ENCODE results near the gene CPE. TPM values are rescaled to one million over a fixed set of nuclear protein-coding genes. Genes with fewer than 3 reads are reported as not detected.

The CPE gene
- total RNA-seq, 4 donors from 2014 or later, result 22.3 to 33.5 (median 30.9) TPM

- Histone ChIP-seq H3K36me3 (no peaks in the 10 kb centered on the region), H3K4me3 (no peak overlapping the region), H3K27ac (no peak overlapping the region), H3K9me3 (no peaks in the 10 kb centered on the region), H3K4me1 (no peaks in the 10 kb centered on the region), H3K27me3 (no peaks in the 10 kb centered on the region)
- 91% methylated on average over 10 of the region's 10 CpGs for WGBS
- no peak for DNase-seq (ENCODE audit: low spot score in 2 of 2)
- TF ChIP-seq CTCF (IDR thresholded peaks at IDR 0.05) (no peak), EP300 (IDR thresholded peaks at IDR 0.05) (no peak), POLR2A (IDR thresholded peaks at IDR 0.05) (no peak), POLR2AphosphoS5 (IDR thresholded peaks at IDR 0.05) (no peak)
Measured at GRCh38 chr4:165415910-165416309, 37.1 kb downstream of the CPE start.

DNA sequence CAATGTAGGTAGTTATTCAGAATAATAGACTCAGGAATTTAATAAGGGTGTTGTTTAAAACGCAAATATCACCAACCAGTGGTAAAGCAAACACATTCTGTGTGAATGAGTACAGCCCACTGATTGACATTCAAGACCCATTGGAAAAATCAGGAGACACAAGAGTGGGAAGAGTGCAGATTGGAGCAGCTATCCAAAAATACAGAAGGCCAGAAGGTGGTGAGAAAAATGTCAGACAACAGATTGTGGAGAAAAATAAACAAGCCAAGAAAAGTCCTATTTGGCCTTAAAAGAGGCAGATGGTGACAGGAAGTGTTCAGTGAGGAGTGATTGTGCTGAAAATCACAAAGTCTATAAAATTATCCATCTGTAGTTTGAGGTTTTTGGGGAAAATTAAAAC is 39.3 kb downstream of the CPE start:
- H3K27ac ChIP-seq, result no peak overlapping the region
- no peak for TF ChIP-seq POLR2AphosphoS5 (IDR thresholded peaks at IDR 0.05)
- no peak for TF ChIP-seq EP300 (IDR thresholded peaks at IDR 0.05)
- TF ChIP-seq POLR2A (IDR thresholded peaks at IDR 0.05), result no peak
- no peak for TF ChIP-seq CTCF (IDR thresholded peaks at IDR 0.05)
- no peak overlapping the region for H3K4me3 ChIP-seq
- H3K27me3 ChIP-seq, result no peaks in the 10 kb centered on the region
- WGBS, result 74% methylated on average over 1 of the region's 1 CpG
- H3K9me3 ChIP-seq, result no peaks in the 10 kb centered on the region
- H3K36me3 ChIP-seq, result no peaks in the 10 kb centered on the region
- no peak for DNase-seq (ENCODE audit: low spot score in 2 of 2)
- no peaks in the 10 kb centered on the region for H3K4me1 ChIP-seq

GRCh38 chr4:165425629-165426028 is 46.8 kb downstream of the CPE start:
- H3K27ac ChIP-seq, result no peak overlapping the region
- no peaks in the 10 kb centered on the region for H3K36me3 ChIP-seq
- no peaks in the 10 kb centered on the region for H3K4me1 ChIP-seq
- H3K4me3 ChIP-seq, result no peak overlapping the region
- H3K27me3 ChIP-seq, result no peaks in the 10 kb centered on the region
- no peaks in the 10 kb centered on the region for H3K9me3 ChIP-seq
- DNase-seq (ENCODE audit: low spot score in 2 of 2), result no peak
- TF ChIP-seq POLR2AphosphoS5 (IDR thresholded peaks at IDR 0.05), result no peak
- no peak for TF ChIP-seq CTCF (IDR thresholded peaks at IDR 0.05)
- no peak for TF ChIP-seq EP300 (IDR thresholded peaks at IDR 0.05)
- TF ChIP-seq POLR2A (IDR thresholded peaks at IDR 0.05), result no peak

GRCh38 chr4:165426331-165426730 is 47.5 kb downstream of the CPE start:
- H3K36me3 ChIP-seq, result no peaks in the 10 kb centered on the region
- H3K4me1 ChIP-seq, result no peaks in the 10 kb centered on the region
- WGBS, result 56% methylated on average over 1 of the region's 1 CpG
- H3K27ac ChIP-seq, result no peak overlapping the region
- DNase-seq (ENCODE audit: low spot score in 2 of 2), result no peak
- no peaks in the 10 kb centered on the region for H3K27me3 ChIP-seq
- H3K9me3 ChIP-seq, result no peaks in the 10 kb centered on the region
- no peak for TF ChIP-seq POLR2A (IDR thresholded peaks at IDR 0.05)
- TF ChIP-seq POLR2AphosphoS5 (IDR thresholded peaks at IDR 0.05), result no peak
- no peak for TF ChIP-seq CTCF (IDR thresholded peaks at IDR 0.05)
- no peak for TF ChIP-seq EP300 (IDR thresholded peaks at IDR 0.05)
- H3K4me3 ChIP-seq, result no peak overlapping the region

DNA sequence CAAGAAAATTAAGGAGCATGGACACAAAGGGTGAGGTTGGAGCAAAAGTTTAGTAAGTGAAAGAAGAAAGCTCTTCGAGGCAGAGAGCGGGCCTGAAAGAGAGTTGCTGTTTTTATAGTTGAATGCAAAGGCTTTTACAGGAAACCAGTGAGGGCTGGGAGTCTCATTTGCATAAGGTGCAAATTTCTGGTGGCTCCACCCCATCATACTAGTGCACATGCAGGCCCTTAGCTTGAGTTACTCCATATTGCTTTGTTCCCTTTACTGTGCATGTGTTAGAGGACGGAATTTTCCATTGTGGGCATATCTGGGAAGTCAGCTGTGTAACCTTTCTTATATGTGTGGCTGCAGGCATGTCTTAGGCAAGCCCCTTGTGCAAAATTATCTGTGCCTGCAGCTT is 48.0 kb downstream of the CPE start:
- H3K27ac ChIP-seq, result no peak overlapping the region
- no peak for TF ChIP-seq POLR2A (IDR thresholded peaks at IDR 0.05)
- no peak for TF ChIP-seq CTCF (IDR thresholded peaks at IDR 0.05)
- TF ChIP-seq EP300 (IDR thresholded peaks at IDR 0.05), result no peak
- no peak for TF ChIP-seq POLR2AphosphoS5 (IDR thresholded peaks at IDR 0.05)

More for the DNA sequence above, 48.0 kb downstream of the CPE start:
- WGBS, result 92% methylated on average over 3 of the region's 3 CpGs
- H3K4me3 ChIP-seq, result no peak overlapping the region
- no peaks in the 10 kb centered on the region for H3K27me3 ChIP-seq
- no peaks in the 10 kb centered on the region for H3K4me1 ChIP-seq
- H3K9me3 ChIP-seq, result no peaks in the 10 kb centered on the region
- DNase-seq (ENCODE audit: low spot score in 2 of 2), result no peak
- no peaks in the 10 kb centered on the region for H3K36me3 ChIP-seq

Data from suprapubic skin (tissue), 4 donors.